ENCODE measurements around the gene IFT122.
"Not testable (repeated sequence)": the region's sequence is repeated elsewhere in the genome, so short reads cannot be mapped to it uniquely, and the experiment has no call there.

Gene IFT122

GRCh38 chr3:129439817-129440617, at the start of gene IFT122, which contains the start of gene MBD4:
Gene IFT122 (plus strand): TSS chr3:129440224. CDS start chr3:129440331, 107 bp downstream.
Gene MBD4 (minus strand): TSS chr3:129439948. CDS start chr3:129439833, 115 bp downstream.
- TF ChIP-seq, protein P1, sequence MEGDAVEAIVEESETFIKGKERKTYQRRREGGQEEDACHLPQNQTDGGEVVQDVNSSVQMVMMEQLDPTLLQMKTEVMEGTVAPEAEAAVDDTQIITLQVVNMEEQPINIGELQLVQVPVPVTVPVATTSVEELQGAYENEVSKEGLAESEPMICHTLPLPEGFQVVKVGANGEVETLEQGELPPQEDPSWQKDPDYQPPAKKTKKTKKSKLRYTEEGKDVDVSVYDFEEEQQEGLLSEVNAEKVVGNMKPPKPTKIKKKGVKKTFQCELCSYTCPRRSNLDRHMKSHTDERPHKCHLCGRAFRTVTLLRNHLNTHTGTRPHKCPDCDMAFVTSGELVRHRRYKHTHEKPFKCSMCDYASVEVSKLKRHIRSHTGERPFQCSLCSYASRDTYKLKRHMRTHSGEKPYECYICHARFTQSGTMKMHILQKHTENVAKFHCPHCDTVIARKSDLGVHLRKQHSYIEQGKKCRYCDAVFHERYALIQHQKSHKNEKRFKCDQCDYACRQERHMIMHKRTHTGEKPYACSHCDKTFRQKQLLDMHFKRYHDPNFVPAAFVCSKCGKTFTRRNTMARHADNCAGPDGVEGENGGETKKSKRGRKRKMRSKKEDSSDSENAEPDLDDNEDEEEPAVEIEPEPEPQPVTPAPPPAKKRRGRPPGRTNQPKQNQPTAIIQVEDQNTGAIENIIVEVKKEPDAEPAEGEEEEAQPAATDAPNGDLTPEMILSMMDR (IDR thresholded peaks at IDR 0.05; ENCODE audit: insufficient read depth, low read depth, low read length, missing control alignments) = no peak
- H3K4me3 ChIP-seq (ENCODE audit: low read length) = peak within 1 kb of the TSS; percentile 92
- peak; percentile 100 for DNase-seq (ENCODE audit: low read depth)

- not testable (repeated sequence) for H3K4me3 ChIP-seq (ENCODE audit: low read length); DNase-seq (ENCODE audit: low read depth)
Observed at GRCh38 chr3:129391583-129391982, 48.4 kb upstream of the IFT122 start.

DNA sequence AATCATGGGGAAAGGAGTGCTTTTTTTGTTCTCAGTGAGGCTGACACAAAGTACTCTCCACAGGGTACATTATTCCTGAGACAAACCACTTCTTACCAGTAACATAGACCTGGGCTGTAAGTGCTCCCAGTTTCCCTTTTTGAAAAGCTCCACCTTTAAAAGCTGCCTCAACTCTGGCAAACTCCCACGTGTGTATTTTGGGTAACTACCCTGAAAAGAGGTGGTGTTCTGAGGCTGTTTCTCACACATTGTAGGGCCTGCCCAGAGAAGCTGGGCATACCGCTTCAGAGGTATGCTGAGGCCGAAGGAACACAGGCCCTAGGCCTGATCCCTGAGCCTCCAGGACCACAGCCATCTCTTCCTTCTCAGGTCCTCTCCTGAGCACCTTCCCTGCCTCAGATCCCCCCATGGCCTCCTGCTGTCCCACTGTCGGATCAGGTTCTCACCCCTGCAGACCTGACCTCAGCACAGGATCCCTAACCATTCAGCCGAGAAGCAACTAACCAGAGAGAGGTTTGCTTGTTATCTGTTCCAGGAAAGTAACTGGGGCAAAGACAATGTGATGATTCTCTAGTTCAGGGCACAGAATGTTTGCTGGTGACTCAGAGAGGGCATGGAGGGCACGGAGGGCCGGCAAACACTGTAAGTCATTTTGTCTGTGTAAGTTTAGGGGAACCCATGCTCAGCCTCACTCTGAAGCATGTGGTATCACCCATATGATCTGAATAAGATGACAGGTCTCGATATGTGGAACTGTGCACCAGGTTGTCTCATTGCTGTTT, 47.7 kb upstream of the IFT122 start:
- H3K4me3 ChIP-seq (ENCODE audit: low read length) = not testable (repeated sequence)

GRCh38 chr3:129393271-129393670, 46.8 kb upstream of the IFT122 start:
- TF ChIP-seq, protein P1 (IDR thresholded peaks at IDR 0.05; ENCODE audit: insufficient read depth, low read depth, low read length, missing control alignments) = no peak
- H3K4me3 ChIP-seq (ENCODE audit: low read length) = no peak overlapping the region
- no peak for DNase-seq (ENCODE audit: low read depth)

More for the DNA sequence above, 47.7 kb upstream of the IFT122 start:
- not testable (repeated sequence) for DNase-seq (ENCODE audit: low read depth)

GRCh38 chr3:129393760-129394564, 46.1 kb upstream of the IFT122 start:
- H3K4me3 ChIP-seq (ENCODE audit: low read length); DNase-seq (ENCODE audit: low read depth): not testable (repeated sequence)

- peak; percentile 35 for DNase-seq (ENCODE audit: low read depth)
- TF ChIP-seq, protein P1 (IDR thresholded peaks at IDR 0.05; ENCODE audit: insufficient read depth, low read depth, low read length, missing control alignments) = no peak
- H3K4me3 ChIP-seq (ENCODE audit: low read length) = peak overlapping the region; percentile 77
Observed at GRCh38 chr3:129398803-129399144, 41.2 kb upstream of the IFT122 start.

- TF ChIP-seq, protein P1 (IDR thresholded peaks at IDR 0.05; ENCODE audit: insufficient read depth, low read depth, low read length, missing control alignments) = peak; percentile 81
- H3K4me3 ChIP-seq (ENCODE audit: low read length) = peak overlapping the region; percentile 77
- peak; percentile 97 for DNase-seq (ENCODE audit: low read depth)
Observed at GRCh38 chr3:129399145-129399894, 40.7 kb upstream of the IFT122 start.

Measured in epithelial cell of esophagus (primary cell).